Right lung (tissue), 5 donors: ENCODE measurements around the gene VRK1. TPM values are rescaled to one million over a fixed set of nuclear protein-coding genes. Genes with fewer than 3 reads are reported as not detected.

Experiments used
- DNase-seq, 2 donors: peaks; one replicate each; pipeline ENCODE4 v3.0.0-alpha.2; 2013
- polyA plus RNA-seq, 5 donors: library from polyadenylated mRNA; unstranded; fragments of 120-200 nt; gene quantifications; one replicate each; pipeline versions ENCODE4 v1.2.1 to v1.2.3, GENCODE V29; 2013; ENCODE audit warnings: inconsistent platforms in 1 of 5, low replicate concordance in 1 of 5; ENCODE audit not compliant: insufficient read length in 5 of 5, insufficient read depth in 1 of 5

VRK1 gene
- polyA plus RNA-seq, 5 donors: 17.4 to 27.6 (median 18.2) TPM

DNA sequence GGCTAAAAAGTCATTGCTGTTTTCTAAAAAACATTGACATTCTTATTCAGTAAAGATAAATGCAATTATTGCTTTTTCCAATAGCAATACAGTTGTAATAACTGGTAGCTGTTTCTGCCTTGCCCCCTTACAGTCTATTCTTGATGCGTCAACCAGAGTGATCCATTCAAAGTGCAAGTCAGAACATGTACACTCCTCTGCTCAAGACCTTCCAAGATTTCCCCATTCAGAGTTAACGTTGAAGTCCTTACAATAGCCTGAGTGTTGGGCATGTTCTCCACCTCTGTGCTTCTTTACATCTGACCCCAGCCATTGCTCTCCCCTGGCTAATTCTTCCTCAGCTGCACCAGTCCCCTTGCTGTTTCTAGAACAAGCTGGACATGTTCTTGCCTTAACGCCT, 24.3 kb downstream of the VRK1 start:
- DNase-seq: no peak

DNA sequence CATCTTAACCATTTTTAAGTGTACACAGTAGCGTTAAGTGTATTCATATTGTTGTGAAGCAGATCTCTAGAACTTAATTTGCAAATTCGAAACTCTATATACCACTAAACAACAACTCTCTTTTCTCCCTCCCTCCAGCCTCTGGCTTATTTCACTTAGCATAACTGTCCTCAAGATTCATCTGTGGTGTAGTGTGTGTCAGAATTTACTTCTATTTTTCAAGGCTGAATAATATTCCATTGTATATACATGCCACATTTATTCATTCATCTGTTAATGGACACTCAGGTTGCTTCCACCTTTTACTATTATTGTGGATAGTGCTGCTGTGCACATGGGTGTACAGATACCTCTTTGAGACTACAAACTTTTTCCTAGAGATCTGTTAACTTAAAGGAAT, 26.5 kb downstream of the VRK1 start:
- DNase-seq: no peak

DNA sequence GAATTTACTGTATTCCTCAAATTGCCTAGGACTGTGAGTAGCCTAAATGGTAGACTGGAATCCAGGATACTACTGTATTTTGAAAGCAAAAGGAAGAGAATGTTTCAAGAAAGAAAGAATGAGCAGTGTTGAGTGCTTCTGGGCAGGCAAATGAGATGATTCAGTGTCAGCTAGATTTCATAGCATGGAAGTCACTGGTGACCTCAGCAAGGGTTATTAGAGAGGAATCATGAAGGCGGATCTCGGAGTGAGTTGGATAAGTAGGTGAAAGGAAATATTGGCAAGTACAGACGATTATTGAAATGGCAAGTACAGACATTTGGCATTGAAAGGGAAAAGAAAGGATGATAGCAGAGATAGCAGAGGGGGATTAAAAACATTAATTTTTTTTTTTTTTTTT, 27.1 kb downstream of the VRK1 start:
- DNase-seq: peak; percentile 7 to 11

DNA sequence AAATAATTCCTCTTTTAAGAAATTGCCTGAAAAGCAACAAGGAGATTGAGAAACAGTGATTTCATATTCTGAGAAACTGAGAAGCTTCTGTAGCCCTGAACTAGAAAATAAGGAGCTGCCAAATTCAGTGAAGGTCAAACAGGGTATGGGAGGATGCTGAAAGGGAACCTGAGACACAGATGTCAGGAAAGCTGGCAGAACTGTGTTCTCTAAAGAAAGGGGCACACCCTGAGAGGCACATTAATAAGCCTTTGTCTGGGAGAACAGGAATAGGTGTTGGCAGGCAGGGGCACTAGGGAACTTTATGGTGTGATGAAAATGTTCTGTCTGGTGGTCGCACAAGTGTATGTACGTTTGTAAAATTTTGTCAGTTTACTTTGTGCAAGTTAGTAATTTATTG, 29.6 kb downstream of the VRK1 start:
- no peak for DNase-seq

DNA sequence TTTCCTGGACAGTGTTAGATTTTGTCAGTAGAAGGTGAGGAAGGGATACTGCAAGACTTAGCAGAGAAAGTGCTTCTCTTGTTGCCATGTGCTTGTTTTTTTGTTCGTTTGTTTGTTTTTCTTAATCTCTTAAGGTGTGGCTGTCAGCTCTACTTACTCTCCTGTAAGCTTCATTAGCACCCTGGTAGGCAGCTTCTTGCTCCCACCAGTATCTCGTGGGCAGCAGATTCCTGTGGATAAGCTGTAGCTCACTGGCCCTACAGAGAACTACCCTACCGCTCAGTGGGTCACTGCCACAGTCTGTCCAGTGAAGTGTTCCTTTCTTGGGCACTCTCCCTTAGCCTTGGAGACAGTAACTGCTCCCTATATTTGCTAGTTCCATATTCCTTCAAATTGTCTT, 30.1 kb downstream of the VRK1 start:
- DNase-seq: no peak

DNA sequence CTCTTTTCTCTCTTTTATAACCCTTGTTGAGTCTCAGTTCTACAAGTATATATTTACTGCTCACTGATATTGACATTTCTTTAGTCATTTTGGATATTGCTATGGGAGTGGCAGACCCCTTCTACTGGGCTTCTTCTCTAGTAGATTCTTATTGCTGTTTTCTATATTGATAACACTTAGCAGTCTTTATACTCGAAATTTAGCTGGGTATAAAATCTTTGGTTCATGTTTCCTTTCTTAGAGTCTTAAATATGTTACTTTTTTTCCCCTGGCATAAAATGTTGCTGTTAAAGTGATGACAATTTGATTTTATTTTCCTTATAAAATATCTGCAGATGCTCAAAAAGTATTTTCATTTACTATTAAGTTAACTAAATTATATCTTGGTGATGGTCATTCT, 32.6 kb downstream of the VRK1 start:
- no peak for DNase-seq

DNA sequence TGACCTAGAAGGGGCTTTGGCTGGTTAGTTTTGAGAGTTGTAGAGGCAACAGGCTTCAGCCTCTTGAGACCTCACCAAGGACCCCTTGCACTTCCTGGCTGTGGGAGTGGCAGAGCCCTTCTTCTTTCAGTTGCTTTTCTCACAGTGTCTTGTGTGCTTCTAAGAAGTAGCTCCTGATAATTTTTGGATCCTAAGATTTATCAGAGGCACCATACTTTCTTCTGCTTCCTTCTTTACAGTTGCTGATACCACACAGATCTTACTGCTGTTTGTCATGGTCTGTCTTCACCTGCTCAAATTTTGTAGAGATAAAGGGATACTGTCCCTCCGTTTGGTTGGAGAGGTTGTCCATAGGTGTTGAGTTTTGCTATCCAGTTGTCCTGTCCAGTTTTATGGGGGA, 33.8 kb downstream of the VRK1 start:
- no peak for DNase-seq

DNA sequence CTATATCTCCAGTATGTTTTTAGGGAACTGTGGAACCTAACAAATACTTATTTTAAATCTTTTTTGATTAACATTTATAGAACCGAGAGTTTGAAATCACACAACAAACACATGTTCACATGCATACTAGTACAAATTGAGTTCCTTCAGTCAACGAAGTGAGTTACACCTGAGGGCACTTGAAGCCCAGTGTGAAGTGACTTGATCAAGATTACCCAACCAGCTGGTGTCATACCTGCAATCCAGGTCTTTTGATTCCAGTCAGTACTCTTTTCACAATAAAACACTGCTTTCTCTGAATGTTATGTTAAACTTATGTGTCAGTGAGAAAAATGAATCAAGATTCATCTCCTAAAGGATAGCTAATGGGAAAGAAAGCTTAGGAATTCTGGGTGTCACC, 35.2 kb downstream of the VRK1 start:
- no peak for DNase-seq

DNA sequence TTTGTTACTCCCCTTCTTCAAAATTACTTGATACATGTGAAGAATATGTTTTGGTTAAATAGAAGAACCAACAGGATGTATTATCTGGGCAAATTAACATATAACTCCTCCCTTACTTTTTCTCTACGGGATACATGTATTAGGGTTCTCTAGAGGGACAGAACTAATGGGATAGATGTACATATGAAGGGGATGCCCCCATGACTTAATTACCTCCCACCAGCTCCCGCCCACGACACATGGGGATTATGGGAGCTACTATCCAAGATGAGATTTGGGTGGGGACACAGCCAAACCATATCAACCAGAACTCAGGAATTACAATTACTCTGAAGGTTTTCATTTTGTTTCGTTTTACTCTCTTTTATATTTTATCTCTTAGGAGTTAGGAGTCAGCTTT, 41.3 kb downstream of the VRK1 start:
- no peak for DNase-seq

DNA sequence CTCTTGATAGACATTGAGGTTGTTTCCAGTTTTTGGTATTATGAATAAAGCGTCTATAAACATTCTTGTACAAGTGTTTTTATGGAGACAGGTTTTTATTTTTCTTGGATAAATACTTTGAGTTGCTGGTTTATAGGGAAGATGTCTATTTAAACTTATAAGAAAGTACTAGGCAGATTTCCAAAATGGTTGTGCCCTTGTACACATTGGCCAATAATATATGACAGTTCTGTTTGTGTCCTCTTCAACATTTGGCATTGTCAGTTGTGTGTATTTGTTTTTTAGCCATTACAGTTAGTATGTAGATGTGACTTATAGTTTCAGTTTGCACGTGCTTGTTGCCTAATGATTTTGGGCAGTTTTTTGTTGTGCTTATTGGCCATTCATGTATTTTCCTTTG, 42.1 kb downstream of the VRK1 start:
- DNase-seq: no peak

DNA sequence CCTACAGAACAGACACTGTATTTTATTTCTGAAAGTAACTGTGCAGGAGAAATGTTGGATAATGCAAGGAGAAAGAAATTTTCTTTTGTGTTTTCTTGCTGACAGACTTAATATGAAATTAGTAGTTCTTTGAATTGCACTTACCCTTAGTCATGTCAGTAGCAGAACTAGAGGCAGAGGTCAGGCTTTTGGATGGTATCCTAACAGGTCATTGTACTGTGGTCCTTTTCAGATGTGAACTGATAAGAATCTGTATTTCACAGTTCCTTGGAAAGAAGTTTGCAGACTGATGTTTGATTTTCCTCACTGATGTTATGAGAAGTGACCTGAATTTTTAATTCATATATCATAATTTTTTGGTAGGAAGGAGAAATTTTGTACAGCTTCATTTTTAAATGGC, 46.0 kb downstream of the VRK1 start:
- no peak for DNase-seq

DNA sequence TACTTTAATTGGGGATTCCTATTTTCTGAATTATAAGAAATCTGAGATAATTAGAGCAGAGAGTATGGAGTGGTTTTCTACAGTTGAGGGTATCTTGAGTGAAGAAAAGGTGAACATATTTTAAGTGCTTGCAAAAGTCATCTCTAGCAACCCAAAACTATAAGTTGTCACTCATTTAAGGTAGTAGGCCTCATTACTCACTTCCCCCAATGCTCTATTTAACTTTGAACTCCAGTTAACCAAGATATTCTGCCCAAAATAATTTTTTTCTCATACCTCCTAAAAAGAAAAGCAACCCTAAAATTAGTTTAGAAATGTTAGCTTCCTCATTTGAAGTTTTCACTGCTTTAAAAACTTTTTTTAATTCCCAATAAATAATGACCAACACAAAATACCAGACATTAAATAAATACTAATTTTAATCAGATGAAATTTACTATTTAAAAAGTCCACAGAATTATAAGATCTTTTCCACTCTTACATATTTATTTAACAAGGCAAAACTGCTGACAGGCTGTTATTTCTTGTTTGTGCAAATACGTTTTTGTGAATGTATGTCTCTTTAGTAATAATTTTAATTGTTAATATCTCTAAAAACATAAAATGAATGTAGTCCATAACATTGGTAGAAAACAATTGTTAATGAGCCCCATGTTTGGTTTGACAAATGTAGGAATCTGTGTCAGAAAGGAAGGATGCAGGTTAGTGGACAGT, 47.8 kb downstream of the VRK1 start:
- no peak for DNase-seq

DNA sequence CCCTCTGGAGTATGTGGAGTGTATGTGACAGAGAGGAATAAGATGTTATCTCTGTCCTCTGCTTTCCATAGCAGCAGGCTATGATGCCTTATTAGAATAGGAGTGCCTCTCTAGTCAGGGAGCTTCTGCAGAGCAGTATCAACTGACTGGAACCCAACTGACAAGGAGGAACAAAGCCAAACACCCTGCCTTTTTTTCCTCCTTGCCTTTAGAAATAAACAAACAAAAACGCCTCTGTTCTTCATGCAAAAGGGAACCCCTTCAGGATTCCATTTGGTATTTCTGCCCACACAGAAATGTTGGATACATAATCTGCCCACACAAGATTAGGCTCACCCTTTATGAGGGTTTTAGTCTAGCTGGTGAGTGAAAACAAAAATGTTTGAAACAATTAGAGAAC, 50.3 kb downstream of the VRK1 start:
- DNase-seq: no peak

DNA sequence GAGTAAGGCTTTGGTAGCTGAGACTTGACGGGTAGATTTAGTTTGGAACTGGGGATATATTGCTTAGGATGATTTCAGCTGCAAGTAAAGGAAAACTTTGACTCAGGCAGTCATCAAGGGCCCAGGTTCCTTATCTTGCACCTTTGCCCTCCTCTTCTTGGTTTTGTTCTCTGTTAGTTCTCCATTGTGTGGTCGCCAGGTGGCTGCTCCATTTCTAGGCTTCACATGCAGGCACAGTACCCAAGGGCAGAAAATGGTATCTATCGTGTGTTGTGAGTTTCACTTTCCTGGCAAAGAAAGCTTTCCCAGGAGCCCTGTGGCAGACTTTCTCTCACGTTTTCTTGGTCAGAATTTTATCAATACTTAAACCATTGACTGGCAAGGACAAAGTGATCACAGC, 50.8 kb downstream of the VRK1 start:
- no peak for DNase-seq

DNA sequence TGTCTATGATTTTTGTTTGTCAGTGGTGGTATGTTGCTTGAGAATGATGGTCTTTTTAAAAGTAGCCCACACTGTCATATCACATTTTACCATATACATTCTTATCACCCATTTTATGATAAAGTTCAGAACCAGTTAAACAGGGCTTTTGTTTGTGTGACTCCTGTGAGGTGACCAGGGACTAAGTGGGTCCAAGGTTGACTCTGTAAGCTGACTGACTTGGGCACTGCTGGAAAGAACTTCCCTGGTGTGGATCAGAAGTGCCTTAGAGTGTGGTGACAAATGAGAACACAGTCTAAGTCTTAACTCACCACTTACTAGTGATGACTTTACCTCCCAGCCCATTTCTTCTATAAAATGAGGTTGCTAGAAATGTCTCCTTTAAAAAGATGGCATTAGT, 52.6 kb downstream of the VRK1 start:
- no peak for DNase-seq

DNA sequence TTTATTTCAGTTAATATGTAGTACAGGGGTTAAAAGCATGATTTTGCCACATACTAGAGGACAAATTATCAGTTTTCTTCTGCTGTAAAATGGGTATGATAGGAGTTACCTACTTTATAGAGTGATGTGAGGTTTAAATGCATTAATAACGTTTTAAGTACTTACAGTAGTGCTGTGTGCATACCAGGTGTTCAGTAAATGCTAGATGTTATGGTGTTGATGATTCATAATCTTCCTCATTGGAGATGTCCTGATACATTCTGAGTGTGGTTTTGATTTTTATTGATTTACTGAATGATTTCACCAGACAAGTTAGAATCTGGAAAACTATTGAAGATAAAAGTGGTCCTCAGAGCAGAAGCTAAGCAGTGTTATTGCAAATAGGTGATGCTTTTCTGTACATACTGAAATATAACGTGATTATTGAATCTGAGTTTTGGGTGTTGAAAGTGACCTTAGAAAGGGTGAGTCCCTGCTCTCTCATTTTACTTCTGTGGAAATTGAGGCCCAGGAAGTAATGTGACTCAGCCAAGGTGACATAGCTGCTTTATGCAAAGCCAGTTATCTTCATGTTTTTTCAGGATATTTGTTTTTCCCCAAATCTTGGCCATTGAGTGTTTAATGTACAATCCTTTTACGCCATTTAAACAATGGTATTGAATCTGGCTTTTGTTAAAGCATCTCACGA, 54.7 kb downstream of the VRK1 start:
- no peak for DNase-seq

DNA sequence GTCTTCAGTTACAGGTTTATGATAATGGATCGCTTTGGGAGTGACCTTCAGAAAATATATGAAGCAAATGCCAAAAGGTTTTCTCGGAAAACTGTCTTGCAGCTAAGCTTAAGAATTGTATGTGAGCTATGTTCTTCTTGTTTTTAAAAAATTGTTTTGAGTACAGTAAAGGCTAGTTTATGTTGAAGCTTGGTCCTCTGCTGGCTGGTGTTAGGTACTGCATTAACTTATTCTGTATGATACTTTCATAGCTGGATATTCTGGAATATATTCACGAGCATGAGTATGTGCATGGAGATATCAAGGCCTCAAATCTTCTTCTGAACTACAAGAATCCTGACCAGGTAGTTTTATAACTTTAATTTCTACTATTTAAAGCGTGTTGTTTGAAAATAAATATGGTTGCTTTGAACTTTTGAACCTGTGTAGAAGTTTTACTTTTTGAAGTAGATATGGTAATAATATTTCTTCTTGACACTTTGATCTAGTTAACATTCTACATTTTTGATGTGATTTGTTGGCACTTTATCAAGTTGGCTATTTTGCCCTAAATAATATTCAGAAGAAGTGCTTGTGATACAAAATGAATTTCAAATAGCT, 55.7 kb downstream of the VRK1 start:
- DNase-seq: peak; percentile 5 to 7

DNA sequence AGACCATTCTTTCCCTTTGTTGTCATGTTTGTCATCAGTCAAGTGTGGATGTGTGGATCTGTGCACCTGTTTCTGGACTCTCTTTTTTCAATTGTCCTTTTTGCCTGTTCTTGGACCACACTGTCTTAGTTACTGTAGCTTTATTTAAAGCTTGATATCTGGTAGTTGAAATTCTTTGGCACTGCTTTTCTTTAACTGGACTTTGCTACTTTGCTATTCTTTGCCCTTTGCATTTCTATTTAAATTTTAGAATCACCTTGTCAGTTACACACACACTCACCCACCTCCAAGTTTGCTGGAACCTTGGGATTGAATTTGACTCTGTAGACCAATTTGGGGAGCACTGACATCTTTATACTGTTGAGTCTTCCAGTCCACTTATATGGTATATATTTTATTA, 61.5 kb downstream of the VRK1 start:
- no peak for DNase-seq

DNA sequence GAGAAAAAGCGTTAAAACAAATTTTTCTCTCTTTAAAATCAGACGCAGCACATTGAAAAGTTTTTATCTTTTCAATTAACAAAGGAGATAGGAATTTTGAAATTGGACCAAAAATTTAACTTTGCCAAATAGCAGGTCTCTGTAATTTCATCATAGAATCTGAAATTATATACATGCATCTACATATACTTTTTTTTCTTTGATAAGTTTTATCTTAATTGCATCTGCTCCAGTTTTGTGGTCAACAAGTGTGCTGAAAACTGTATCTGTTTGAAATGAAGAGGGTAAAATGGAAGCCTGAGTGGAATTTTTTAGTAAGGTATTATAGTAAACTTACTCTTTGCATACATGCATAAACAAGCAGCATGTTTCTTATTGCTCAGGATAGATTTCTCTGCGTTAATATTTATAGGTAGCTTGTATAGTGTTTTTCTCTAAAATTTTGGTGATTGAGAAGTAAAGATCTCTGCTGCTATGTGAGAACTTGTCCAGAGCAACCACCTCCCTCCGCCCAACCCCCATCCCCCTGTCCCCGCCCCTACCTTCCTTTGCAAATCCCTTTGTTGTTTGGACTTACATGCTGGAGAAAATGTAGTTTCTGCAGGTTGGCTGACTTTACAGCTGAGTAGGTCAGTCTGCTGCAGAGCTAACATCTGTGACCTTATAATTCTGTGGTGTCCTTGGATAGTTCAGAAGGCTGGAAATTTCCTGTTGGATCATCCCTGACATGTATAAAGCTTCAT, 64.6 kb downstream of the VRK1 start:
- DNase-seq: no peak

DNA sequence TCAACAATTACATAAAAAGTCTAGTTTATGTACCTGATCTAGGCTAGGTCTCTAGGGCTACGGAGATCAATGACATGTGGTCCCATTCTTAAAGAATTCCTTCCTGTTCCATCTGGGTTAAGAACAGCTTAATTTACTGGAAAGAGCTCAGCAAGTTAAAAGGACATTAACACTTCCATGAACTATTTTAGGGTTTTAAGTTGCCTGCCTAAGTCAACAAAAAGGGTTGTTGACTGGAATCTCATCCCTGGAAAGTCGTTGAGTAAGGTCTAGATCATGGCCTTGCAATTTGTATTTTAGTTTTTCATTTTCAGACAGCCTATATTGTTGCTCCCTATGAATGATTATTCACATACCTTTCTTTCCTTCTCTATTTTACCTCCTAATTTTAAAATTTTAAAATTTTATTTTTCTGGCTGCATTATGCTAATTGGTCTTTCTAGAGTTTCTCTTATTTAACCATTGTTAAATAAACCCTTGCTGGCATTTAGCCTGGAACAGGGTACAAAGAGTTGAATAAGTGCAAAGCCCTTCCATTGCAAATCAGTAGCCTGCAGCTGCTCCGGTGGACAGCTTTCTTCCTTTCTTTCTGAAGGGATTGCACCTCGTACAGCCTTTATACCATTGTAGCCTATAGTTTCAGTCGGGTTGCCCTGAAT, 66.3 kb downstream of the VRK1 start:
- no peak for DNase-seq

DNA sequence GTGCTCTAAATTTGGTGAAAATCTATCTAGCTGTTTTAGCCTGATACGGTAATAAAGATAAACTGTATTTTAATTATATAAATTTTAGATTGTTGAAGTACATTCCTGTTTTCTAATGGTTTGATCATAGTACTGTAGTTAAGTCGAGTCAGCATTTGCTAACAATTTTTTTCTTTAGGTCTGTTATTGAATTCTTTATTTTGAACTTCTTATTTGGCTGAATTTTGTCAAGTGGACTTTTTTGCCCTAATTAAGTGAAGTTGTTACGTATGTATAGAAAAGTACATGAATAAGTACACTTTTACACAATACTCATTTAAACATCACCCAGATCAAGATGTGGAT, 66.8 kb downstream of the VRK1 start:
- DNase-seq: no peak

DNA sequence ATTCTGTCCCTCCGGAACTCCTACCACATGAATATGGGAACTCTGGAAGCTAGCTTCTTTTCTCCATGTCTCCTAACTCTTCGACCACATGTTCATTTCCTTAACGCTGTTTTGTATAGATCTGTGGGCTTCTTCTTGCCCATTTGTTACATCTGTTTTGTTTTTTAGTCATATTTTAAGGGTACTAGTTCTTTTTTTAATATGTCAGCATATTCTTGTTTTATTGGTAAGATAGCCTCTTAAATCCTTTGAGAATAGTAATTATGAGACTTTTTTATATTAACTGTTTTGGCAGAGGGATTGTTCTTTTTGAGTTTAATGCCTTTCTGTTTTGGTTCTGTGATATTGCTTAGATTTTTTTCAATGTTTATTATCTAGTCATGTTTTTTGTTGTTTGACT, 70.5 kb downstream of the VRK1 start:
- DNase-seq: no peak
